SK-N-SH (cell line): Measurements from ENCODE around the gene DNMT3A. TPM values are rescaled to one million over a fixed set of nuclear protein-coding genes. Genes with fewer than 3 reads are reported as not detected.

Experiments used
- CTCF ChIA-PET: fragments of 300-600, 350-600 bp; formaldehyde crosslinking; extraction: SDS; loops from one replicate; lab custom pipeline; 2021; lab: Yijun Ruan, JAX
- POLR2A ChIA-PET: fragments of 350-600 bp; sonication (Branson Sonifier 250); formaldehyde crosslinking; extraction: SDS; loops from one replicate; lab custom pipeline; 2020; ENCODE audit warnings: antibody characterized with exemption, inconsistent platforms; lab: Yijun Ruan, JAX
- DNase-seq: peaks from one replicate; pipeline ENCODE4 v3.0.0; 2012
- H2AFZ ChIP-seq: fragments of 200-600 bp; sonication (generic); 2 replicates; pipeline ENCODE4 v1.8.1; 2016; ENCODE audit warnings: antibody characterized with exemption, mild to moderate bottlenecking, low read depth
- H3F3A ChIP-seq: fragments of 200-600 bp; sonication (generic); replicated peaks from 2 replicates; pipeline ENCODE3; 2016; ENCODE audit warnings: antibody characterized with exemption, mild to moderate bottlenecking; ENCODE audit not compliant: insufficient read depth
- H3K27ac ChIP-seq, 2 experiments: fragments of 200-500 bp in 1 of 2; fragments of 200-600 bp in 1 of 2; sonication (Bioruptor generic) in 1 of 2; sonication (generic), shearing (Covaris generic) in 1 of 2; 2 replicates each; pipeline versions ENCODE4 v1.5.1 to v1.6.1; 2014 to 2016; ENCODE audit warnings: low read depth in 2 of 2, inconsistent platforms in 1 of 2, low read length in 1 of 2, mild to moderate bottlenecking in 1 of 2, mixed read lengths in 1 of 2
- H3K27me3 ChIP-seq: fragments of 200-600 bp; sonication (generic), shearing (Covaris generic); 2 replicates; pipeline ENCODE4 v1.6.1; 2016; ENCODE audit warnings: mixed run types; ENCODE audit not compliant: insufficient read depth
- H3K36me3 ChIP-seq, 2 experiments: fragments of 200-500 bp in 1 of 2; fragments of 200-600 bp in 1 of 2; sonication (Bioruptor generic) in 1 of 2; sonication (generic) in 1 of 2; replicated peaks in 1 of 2; 2 replicates each; pipeline versions ENCODE3 to v1.5.1; 2014 to 2016; ENCODE audit warnings: low read length in 1 of 2, mild to moderate bottlenecking in 1 of 2; ENCODE audit not compliant: insufficient read depth in 2 of 2, control insufficient read depth in 1 of 2
- H3K4me1 ChIP-seq, 2 experiments: fragments of 200-500 bp in 1 of 2; fragments of 200-600 bp in 1 of 2; sonication (Bioruptor generic) in 1 of 2; sonication (generic), shearing (Covaris generic) in 1 of 2; 2 replicates each; pipeline versions ENCODE4 v1.5.1 to v1.6.1; 2014 to 2016; ENCODE audit warnings: low read depth in 1 of 2, low read length in 1 of 2, mixed run types in 1 of 2; ENCODE audit not compliant: insufficient read depth in 2 of 2, control insufficient read depth in 1 of 2
- H3K4me2 ChIP-seq: fragments of 200-600 bp; sonication (generic), shearing (Covaris generic); 2 replicates; pipeline ENCODE4 v1.6.1; 2017; ENCODE audit warnings: mixed run types
- H3K4me3 ChIP-seq, 2 experiments: fragments of 200-500 bp in 1 of 2; fragments of 200-600 bp in 1 of 2; sonication (Bioruptor generic) in 1 of 2; sonication (generic), shearing (Covaris generic) in 1 of 2; 2 replicates each; pipeline versions ENCODE4 v1.5.1 to v1.8.1; 2014 to 2016; ENCODE audit warnings: low read depth in 2 of 2, inconsistent platforms in 1 of 2, low read length in 1 of 2, mild to moderate bottlenecking in 1 of 2, mixed read lengths in 1 of 2, moderate library complexity in 1 of 2
- H3K79me2 ChIP-seq: fragments of 200-600 bp; sonication (generic); 2 replicates; pipeline ENCODE4 v1.8.1; 2017; ENCODE audit warnings: mild to moderate bottlenecking; ENCODE audit not compliant: insufficient read depth
- H3K9ac ChIP-seq: fragments of 200-600 bp; sonication (generic); 2 replicates; pipeline ENCODE4 v1.6.1; 2017; ENCODE audit warnings: mixed run types
- H3K9me2 ChIP-seq: fragments of 200-600 bp; sonication (generic); 2 replicates; pipeline ENCODE4 v1.6.1; 2017; ENCODE audit warnings: mixed run types
- H3K9me3 ChIP-seq: fragments of 200-600 bp; sonication (generic); 2 replicates; pipeline ENCODE4 v1.6.1; 2017; ENCODE audit warnings: mixed run types, mild to moderate bottlenecking, moderate library complexity
- H4K20me1 ChIP-seq: fragments of 200-600 bp; sonication (generic); 2 replicates; pipeline ENCODE4 v1.6.1; 2017; ENCODE audit warnings: mild to moderate bottlenecking, mixed run types; ENCODE audit not compliant: insufficient read depth
- CHD2 ChIP-seq: fragments of 150-350 bp; IDR thresholded peaks from 2 replicates; pipeline ENCODE4 v1.6.1; 2018; ENCODE audit warnings: low read length; ENCODE audit not compliant: partially characterized antibody
- EZH2phosphoT487 ChIP-seq: fragments of 200-600 bp; sonication (generic); IDR thresholded peaks from 2 replicates; pipeline ENCODE4 v1.6.1; 2017; ENCODE audit warnings: low read depth, mixed run types, mild to moderate bottlenecking, antibody characterized with exemption, moderate library complexity, borderline replicate concordance
- FOXJ3 ChIP-seq: sonication (generic); formaldehyde crosslinking; IDR thresholded peaks from 2 replicates; pipeline ENCODE4 v1.5.1; 2020; ENCODE audit warnings: mild to moderate bottlenecking, missing genetic modification reagents
- GATA2 ChIP-seq: sonication (generic); formaldehyde crosslinking; IDR thresholded peaks from 2 replicates; pipeline ENCODE4 v1.5.0; 2020; ENCODE audit warnings: mild to moderate bottlenecking, missing genetic modification reagents
- MXI1 ChIP-seq: IDR thresholded peaks from 2 replicates; pipeline ENCODE4 v1.6.1; 2012; ENCODE audit warnings: mild to moderate bottlenecking, low read depth, low read length, improper control_type of control experiment
- NFIC ChIP-seq: IDR thresholded peaks from 2 replicates; pipeline ENCODE4 v1.4.0; 2012; ENCODE audit warnings: borderline replicate concordance
- NRF1 ChIP-seq: IDR thresholded peaks from 2 replicates; pipeline ENCODE4 v1.6.1; 2012; ENCODE audit warnings: low read depth, mild to moderate bottlenecking, low read length
- POLR2AphosphoS5 ChIP-seq: IDR thresholded peaks from 2 replicates; pipeline ENCODE4 v1.6.1; 2012; ENCODE audit warnings: low read depth, low read length
- RAD21 ChIP-seq: IDR thresholded peaks from 2 replicates; pipeline ENCODE4 v1.6.1; 2012; ENCODE audit warnings: mild to moderate bottlenecking, low read length
- RCOR1 ChIP-seq: fragments of 150-350 bp; IDR thresholded peaks from 2 replicates; pipeline ENCODE4 v1.6.1; 2017; ENCODE audit warnings: antibody characterized with exemption, low read length
- SMC3 ChIP-seq: IDR thresholded peaks from 2 replicates; pipeline ENCODE4 v1.6.1; 2012; ENCODE audit warnings: low read depth, low read length, improper control_type of control experiment
- TCF12 ChIP-seq: IDR thresholded peaks from 2 replicates; pipeline ENCODE4 v1.4.0; 2012
- TEAD4 ChIP-seq: IDR thresholded peaks from 2 replicates; pipeline ENCODE4 v1.4.0; 2012; ENCODE audit warnings: mild to moderate bottlenecking, borderline replicate concordance; ENCODE audit not compliant: insufficient read depth
- YY1 ChIP-seq: IDR thresholded peaks from 2 replicates; pipeline ENCODE4 v1.4.0; 2012; ENCODE audit warnings: low read depth, mild to moderate bottlenecking
- whole genome bisulfite sequencing: methylation state at CpG from one replicate; pipeline ENCODE4 v1.1.6; 2017; ENCODE audit warnings: low lambda C conversion rate; 5-methylcytosine and 5-hydroxymethylcytosine counted together
- polyA plus RNA-seq, 3 experiments: library from polyadenylated mRNA; depleted of rRNA; stranded (reverse); fragments of >200 nt; gene quantifications; 2 replicates each; pipeline ENCODE4 v1.2.3, GENCODE V29; 2012
- TF ChIP-seq, protein P1 (sequence below): fragments of 200-600 bp; sonication (generic); IDR thresholded peaks from 2 replicates; pipeline ENCODE4 v1.6.1; 2017; ENCODE audit warnings: antibody characterized with exemption, mild to moderate bottlenecking, moderate library complexity
- TF ChIP-seq, protein P2 (sequence below): IDR thresholded peaks from 2 replicates; pipeline ENCODE4 v1.4.0; 2012; ENCODE audit warnings: low read depth, borderline replicate concordance
- TF ChIP-seq, protein P3 (sequence below): fragments of 150-350 bp; IDR thresholded peaks from 2 replicates; pipeline ENCODE4 v1.6.1; 2016; ENCODE audit warnings: mild to moderate bottlenecking, low read depth, low read length
- TF ChIP-seq, protein P4 (sequence below): IDR thresholded peaks from 2 replicates; pipeline ENCODE4 v1.6.1; 2012; ENCODE audit warnings: mild to moderate bottlenecking, low read depth, low read length, moderate library complexity

The DNMT3A gene
- polyA plus RNA-seq, 1 of the 3 experiments (the other 2 are of a cell fraction) = 5.6 TPM

DNA sequence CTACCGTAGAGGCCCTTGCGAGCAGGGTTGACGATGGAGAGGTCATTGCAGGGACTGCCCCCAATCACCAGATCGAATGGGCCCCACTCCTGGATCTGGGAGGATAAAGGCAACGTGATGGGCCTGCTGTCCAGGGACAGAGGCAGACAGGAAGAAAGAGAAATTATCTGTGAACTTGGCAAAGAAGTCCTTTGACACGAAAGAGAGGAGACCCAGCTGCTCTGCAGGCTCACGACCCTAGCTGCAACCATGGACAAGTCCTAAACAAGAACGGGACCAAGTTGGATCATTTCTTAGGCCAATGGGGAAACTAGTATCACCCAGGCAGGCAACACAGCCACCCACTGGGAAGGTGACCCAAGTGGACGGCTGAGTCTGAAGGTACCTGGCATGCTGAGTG, 101.1 kb downstream of the DNMT3A start:
- Histone ChIP-seq H3K4me2 (no peak overlapping the region), H3K4me1 (no peaks in the 10 kb centered on the region; a peak in 1 of 4 replicates), H3K27me3 (no peaks in the 10 kb centered on the region), H3F3A (no peaks in the 10 kb centered on the region), H3K27ac (no peak overlapping the region), H3K9me3 (no peaks in the 10 kb centered on the region), H3K36me3 (peaks cover 35 to 90% of the 10 kb centered on the region in 2 experiments), H4K20me1 (no peaks in the 10 kb centered on the region)
- ChIA-PET POLR2A (no interaction called here), CTCF (interaction anchor here (1.0 to 9.7 kb wide), 3 partner anchors 12 to 44 kb away, joined by 4 to 94 read pairs (median 4); no protein-coding TSS in a partner anchor)
- 91% methylated on average over 9 of the region's 9 CpGs for WGBS
- TF ChIP-seq TEAD4 (no peak), RAD21 (no peak), RCOR1 (no peak), SMC3 (no peak), TCF12 (no peak), NRF1 (no peak), CHD2 (no peak), FOXJ3 (no peak), GATA2 (CRISPR knock-in tag) (no peak), NFIC (no peak), MXI1 (no peak)
- TF ChIP-seq, protein P1, sequence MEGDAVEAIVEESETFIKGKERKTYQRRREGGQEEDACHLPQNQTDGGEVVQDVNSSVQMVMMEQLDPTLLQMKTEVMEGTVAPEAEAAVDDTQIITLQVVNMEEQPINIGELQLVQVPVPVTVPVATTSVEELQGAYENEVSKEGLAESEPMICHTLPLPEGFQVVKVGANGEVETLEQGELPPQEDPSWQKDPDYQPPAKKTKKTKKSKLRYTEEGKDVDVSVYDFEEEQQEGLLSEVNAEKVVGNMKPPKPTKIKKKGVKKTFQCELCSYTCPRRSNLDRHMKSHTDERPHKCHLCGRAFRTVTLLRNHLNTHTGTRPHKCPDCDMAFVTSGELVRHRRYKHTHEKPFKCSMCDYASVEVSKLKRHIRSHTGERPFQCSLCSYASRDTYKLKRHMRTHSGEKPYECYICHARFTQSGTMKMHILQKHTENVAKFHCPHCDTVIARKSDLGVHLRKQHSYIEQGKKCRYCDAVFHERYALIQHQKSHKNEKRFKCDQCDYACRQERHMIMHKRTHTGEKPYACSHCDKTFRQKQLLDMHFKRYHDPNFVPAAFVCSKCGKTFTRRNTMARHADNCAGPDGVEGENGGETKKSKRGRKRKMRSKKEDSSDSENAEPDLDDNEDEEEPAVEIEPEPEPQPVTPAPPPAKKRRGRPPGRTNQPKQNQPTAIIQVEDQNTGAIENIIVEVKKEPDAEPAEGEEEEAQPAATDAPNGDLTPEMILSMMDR = no peak
- TF ChIP-seq, protein P2, sequence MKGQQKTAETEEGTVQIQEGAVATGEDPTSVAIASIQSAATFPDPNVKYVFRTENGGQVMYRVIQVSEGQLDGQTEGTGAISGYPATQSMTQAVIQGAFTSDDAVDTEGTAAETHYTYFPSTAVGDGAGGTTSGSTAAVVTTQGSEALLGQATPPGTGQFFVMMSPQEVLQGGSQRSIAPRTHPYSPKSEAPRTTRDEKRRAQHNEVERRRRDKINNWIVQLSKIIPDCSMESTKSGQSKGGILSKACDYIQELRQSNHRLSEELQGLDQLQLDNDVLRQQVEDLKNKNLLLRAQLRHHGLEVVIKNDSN = no peak
- TF ChIP-seq, protein P3, sequence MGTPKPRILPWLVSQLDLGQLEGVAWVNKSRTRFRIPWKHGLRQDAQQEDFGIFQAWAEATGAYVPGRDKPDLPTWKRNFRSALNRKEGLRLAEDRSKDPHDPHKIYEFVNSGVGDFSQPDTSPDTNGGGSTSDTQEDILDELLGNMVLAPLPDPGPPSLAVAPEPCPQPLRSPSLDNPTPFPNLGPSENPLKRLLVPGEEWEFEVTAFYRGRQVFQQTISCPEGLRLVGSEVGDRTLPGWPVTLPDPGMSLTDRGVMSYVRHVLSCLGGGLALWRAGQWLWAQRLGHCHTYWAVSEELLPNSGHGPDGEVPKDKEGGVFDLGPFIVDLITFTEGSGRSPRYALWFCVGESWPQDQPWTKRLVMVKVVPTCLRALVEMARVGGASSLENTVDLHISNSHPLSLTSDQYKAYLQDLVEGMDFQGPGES = no peak
- TF ChIP-seq, all 33 proteins: peak for 0
- no peak overlapping the region for H2AFZ ChIP-seq
- no peak overlapping the region for H3K9ac ChIP-seq
- H3K4me3 ChIP-seq = no peak overlapping the region
- DNase-seq = no peak
- no peaks in the 10 kb centered on the region for H3K79me2 ChIP-seq
- no peaks in the 10 kb centered on the region for H3K9me2 ChIP-seq

DNA sequence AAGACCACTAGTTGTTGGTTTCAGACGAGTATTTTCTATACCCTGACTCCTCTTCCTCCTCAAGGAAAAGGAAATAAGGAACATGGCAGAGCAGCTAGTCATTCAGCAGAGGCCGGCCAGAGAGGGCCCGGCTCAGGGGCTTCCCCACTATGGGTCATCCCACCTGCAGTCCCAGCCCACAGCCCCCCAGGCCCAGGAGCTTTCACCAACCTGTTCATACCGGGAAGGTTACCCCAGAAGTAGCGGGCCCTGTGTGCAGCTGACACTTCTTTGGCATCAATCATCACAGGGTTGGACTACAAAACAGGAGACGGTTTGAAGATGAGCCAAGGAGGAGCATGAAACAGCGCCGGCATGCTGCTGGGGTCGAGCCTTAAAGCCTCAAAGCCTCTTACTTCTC, 102.8 kb downstream of the DNMT3A start:
- Histone ChIP-seq H3K4me1 (no peaks in the 10 kb centered on the region; a peak in 1 of 4 replicates), H3F3A (no peaks in the 10 kb centered on the region), H3K9me3 (no peaks in the 10 kb centered on the region), H3K27me3 (no peaks in the 10 kb centered on the region), H3K4me2 (no peak overlapping the region), H4K20me1 (no peaks in the 10 kb centered on the region), H3K27ac (no peak overlapping the region), H3K79me2 (no peaks in the 10 kb centered on the region), H2AFZ (no peak overlapping the region), H3K9me2 (no peaks in the 10 kb centered on the region), H3K4me3 (no peak overlapping the region), H3K9ac (no peak overlapping the region), H3K36me3 (peaks cover 42 to 90% of the 10 kb centered on the region in 2 experiments)
- WGBS = 95% methylated on average over 9 of the region's 9 CpGs
- TF ChIP-seq SMC3 = no peak
- TF ChIP-seq, protein P4, sequence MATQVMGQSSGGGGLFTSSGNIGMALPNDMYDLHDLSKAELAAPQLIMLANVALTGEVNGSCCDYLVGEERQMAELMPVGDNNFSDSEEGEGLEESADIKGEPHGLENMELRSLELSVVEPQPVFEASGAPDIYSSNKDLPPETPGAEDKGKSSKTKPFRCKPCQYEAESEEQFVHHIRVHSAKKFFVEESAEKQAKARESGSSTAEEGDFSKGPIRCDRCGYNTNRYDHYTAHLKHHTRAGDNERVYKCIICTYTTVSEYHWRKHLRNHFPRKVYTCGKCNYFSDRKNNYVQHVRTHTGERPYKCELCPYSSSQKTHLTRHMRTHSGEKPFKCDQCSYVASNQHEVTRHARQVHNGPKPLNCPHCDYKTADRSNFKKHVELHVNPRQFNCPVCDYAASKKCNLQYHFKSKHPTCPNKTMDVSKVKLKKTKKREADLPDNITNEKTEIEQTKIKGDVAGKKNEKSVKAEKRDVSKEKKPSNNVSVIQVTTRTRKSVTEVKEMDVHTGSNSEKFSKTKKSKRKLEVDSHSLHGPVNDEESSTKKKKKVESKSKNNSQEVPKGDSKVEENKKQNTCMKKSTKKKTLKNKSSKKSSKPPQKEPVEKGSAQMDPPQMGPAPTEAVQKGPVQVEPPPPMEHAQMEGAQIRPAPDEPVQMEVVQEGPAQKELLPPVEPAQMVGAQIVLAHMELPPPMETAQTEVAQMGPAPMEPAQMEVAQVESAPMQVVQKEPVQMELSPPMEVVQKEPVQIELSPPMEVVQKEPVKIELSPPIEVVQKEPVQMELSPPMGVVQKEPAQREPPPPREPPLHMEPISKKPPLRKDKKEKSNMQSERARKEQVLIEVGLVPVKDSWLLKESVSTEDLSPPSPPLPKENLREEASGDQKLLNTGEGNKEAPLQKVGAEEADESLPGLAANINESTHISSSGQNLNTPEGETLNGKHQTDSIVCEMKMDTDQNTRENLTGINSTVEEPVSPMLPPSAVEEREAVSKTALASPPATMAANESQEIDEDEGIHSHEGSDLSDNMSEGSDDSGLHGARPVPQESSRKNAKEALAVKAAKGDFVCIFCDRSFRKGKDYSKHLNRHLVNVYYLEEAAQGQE = no peak
- TF ChIP-seq POLR2AphosphoS5 = no peak
- TF ChIP-seq NFIC = no peak
- no peak for TF ChIP-seq EZH2phosphoT487
- TF ChIP-seq YY1 = no peak
- no peak for TF ChIP-seq GATA2 (CRISPR knock-in tag)
- CTCF ChIA-PET = interaction anchor here (1.1 to 9.7 kb wide), 3 partner anchors 10 to 71 kb away, joined by 3 to 94 read pairs (median 4); no protein-coding TSS in a partner anchor
- DNase-seq = no peak
- POLR2A ChIA-PET = interaction anchor here (0.6 to 1.3 kb wide), 3 partner anchors 9 to 98 kb away, joined by 3 read pairs; no protein-coding TSS in a partner anchor
